HG02852 (cell line): ENCODE results near the gene IL37.
A peak's percentile ranks its signal among the peaks of the same experiment; 100 is the strongest.

Experiments used
- ATAC-seq: cut with Tn5 transposase; IDR thresholded peaks from one replicate; pipeline ENCODE4 v1.9.1; 2021; ENCODE audit warnings: mild to moderate bottlenecking, moderate library complexity; ENCODE audit not compliant: unreplicated experiment

IL37 gene

GRCh38 chr2:112910865-112911264 lies at the start of gene IL37:
IL37 (plus strand) TSS chr2:112911165; CDS start chr2:112913013, 1,848 bp downstream.
- no peak for ATAC-seq

- ATAC-seq, result no peak
Measured at GRCh38 chr2:112864072-112864471, 46.9 kb upstream of the IL37 start.

- ATAC-seq, result no peak
Measured at GRCh38 chr2:112866128-112866835, 44.7 kb upstream of the IL37 start.

GRCh38 chr2:112867701-112868631 lies 43.0 kb upstream of the IL37 start:
- ATAC-seq, result no peak

GRCh38 chr2:112869258-112869842 lies 41.6 kb upstream of the IL37 start:
- no peak for ATAC-seq

GRCh38 chr2:112870841-112871835 lies 39.8 kb upstream of the IL37 start:
- ATAC-seq, result no peak

GRCh38 chr2:112876257-112876970 lies 34.6 kb upstream of the IL37 start:
- ATAC-seq, result no peak

- ATAC-seq, result no peak
Measured at GRCh38 chr2:112876971-112877361, 34.0 kb upstream of the IL37 start.

GRCh38 chr2:112877423-112877822 lies 33.5 kb upstream of the IL37 start:
- no peak for ATAC-seq

GRCh38 chr2:112879491-112880041 lies 31.4 kb upstream of the IL37 start:
- no peak for ATAC-seq

GRCh38 chr2:112880091-112880531 lies 30.9 kb upstream of the IL37 start:
- no peak for ATAC-seq

GRCh38 chr2:112880696-112881095 lies 30.3 kb upstream of the IL37 start:
- no peak for ATAC-seq

- peak; percentile 82 for ATAC-seq
Measured at GRCh38 chr2:112881217-112881985, 29.6 kb upstream of the IL37 start.

GRCh38 chr2:112883669-112884068 lies 27.3 kb upstream of the IL37 start:
- ATAC-seq, result no peak

- peak; percentile 58 for ATAC-seq
Measured at GRCh38 chr2:112884869-112885505, 26.0 kb upstream of the IL37 start.

- ATAC-seq, result no peak
Measured at GRCh38 chr2:112885506-112885902, 25.5 kb upstream of the IL37 start.

GRCh38 chr2:112886291-112886690 lies 24.7 kb upstream of the IL37 start:
- ATAC-seq, result no peak
